IMR-90 (cell line): Measurements from ENCODE around the gene ASIC2. TPM values are rescaled to one million over a fixed set of nuclear protein-coding genes. Genes with fewer than 3 reads are reported as not detected.

Experiments used
- ATAC-seq: fragments of 200-7000 bp; cut with Tn5 transposase; 2 replicates; pipeline ENCODE4 v1.9.1; 2020; ENCODE audit warnings: low read depth, mild to moderate bottlenecking, moderate library complexity
- BruUV-seq: library from RNA; stranded (reverse); fragments of 400-500 nt; replicated peaks from 2 replicates; lab custom pipeline; 2021; lab: Mats Ljungman, UMichigan
- CTCF ChIA-PET: fragments of 300-600 bp; formaldehyde crosslinking; extraction: SDS; loops from one replicate; lab custom pipeline; 2021; ENCODE audit warnings: antibody characterized with exemption; lab: Yijun Ruan, JAX
- POLR2A ChIA-PET: fragments of 300-600 bp; sonication (Branson Sonifier 250); formaldehyde crosslinking; loops from one replicate; lab custom pipeline; 2022; ENCODE audit warnings: antibody characterized with exemption; ENCODE audit not compliant: unreplicated experiment; lab: Charles Lee
- DNase-seq: peaks from one replicate; pipeline ENCODE4 v3.0.0; 2013
- H2AFZ ChIP-seq: replicated peaks from 2 replicates; pipeline ENCODE3; 2013; ENCODE audit warnings: low read length, mild to moderate bottlenecking; ENCODE audit not compliant: poor library complexity
- H2AK5ac ChIP-seq: 2 replicates; pipeline ENCODE4 v1.6.1; 2013; ENCODE audit warnings: low read depth, low read length, inconsistent platforms
- H2AK9ac ChIP-seq: replicated peaks from 2 replicates; pipeline ENCODE3; 2013; ENCODE audit warnings: mild to moderate bottlenecking, low read depth, low read length, moderate library complexity; ENCODE audit not compliant: poor library complexity
- H2BK120ac ChIP-seq: 2 replicates; pipeline ENCODE4 v1.6.1; 2013; ENCODE audit warnings: low read depth, low read length, inconsistent platforms
- H2BK15ac ChIP-seq: 3 replicates; pipeline ENCODE4 v1.6.1; 2013; ENCODE audit warnings: low read depth, low read length, inconsistent platforms
- H2BK20ac ChIP-seq: 2 replicates; pipeline ENCODE4 v1.6.1; 2013; ENCODE audit warnings: low read depth, mild to moderate bottlenecking, inconsistent platforms, low read length, moderate library complexity
- H2BK5ac ChIP-seq: 2 replicates; pipeline ENCODE4 v1.6.1; 2013; ENCODE audit warnings: mild to moderate bottlenecking, low read depth, low read length, inconsistent platforms; ENCODE audit not compliant: poor library complexity, severe bottlenecking
- H3K14ac ChIP-seq: replicated peaks from 2 replicates; pipeline ENCODE4 v1.6.1; 2013; ENCODE audit warnings: low read depth, low read length, inconsistent platforms
- H3K18ac ChIP-seq: 2 replicates; pipeline ENCODE4 v1.6.1; 2013; ENCODE audit warnings: low read depth, low read length, control low read depth
- H3K23ac ChIP-seq: 2 replicates; pipeline ENCODE4 v1.6.1; 2013; ENCODE audit warnings: low read depth, low read length, inconsistent platforms
- H3K27ac ChIP-seq: 2 replicates; pipeline ENCODE4 v1.5.1; 2013; ENCODE audit warnings: mild to moderate bottlenecking, control low read depth, low read length; ENCODE audit not compliant: insufficient read depth
- H3K27me3 ChIP-seq: 2 replicates; pipeline ENCODE4 v1.6.1; 2013; ENCODE audit warnings: low read length; ENCODE audit not compliant: control insufficient read depth, insufficient read depth
- H3K36me3 ChIP-seq: 2 replicates; pipeline ENCODE4 v1.6.1; 2013; ENCODE audit warnings: low read length, mixed read lengths; ENCODE audit not compliant: control insufficient read depth, insufficient read depth
- H3K4ac ChIP-seq: 2 replicates; pipeline ENCODE4 v1.6.1; 2013; ENCODE audit warnings: low read depth, low read length, inconsistent platforms
- H3K4me1 ChIP-seq: 2 replicates; pipeline ENCODE4 v1.6.1; 2013; ENCODE audit warnings: low read length, mixed read lengths; ENCODE audit not compliant: control insufficient read depth, insufficient read depth
- H3K4me2 ChIP-seq: 2 replicates; pipeline ENCODE4 v1.6.1; 2013; ENCODE audit warnings: low read depth, mild to moderate bottlenecking, control low read depth, low read length, moderate library complexity
- H3K4me3 ChIP-seq: 2 replicates; pipeline ENCODE4 v1.5.1; 2013; ENCODE audit warnings: low read depth, mild to moderate bottlenecking, control low read depth, low read length, moderate library complexity; ENCODE audit not compliant: insufficient read depth
- H3K56ac ChIP-seq: 2 replicates; pipeline ENCODE4 v1.6.1; 2013; ENCODE audit warnings: low read length, inconsistent platforms; ENCODE audit not compliant: insufficient read depth; ENCODE audit errors: extremely low read depth
- H3K79me1 ChIP-seq, 2 experiments: 2 replicates each; pipeline ENCODE4 v1.6.1; 2013; ENCODE audit warnings: low read length in 2 of 2, inconsistent platforms in 1 of 2, low read depth in 1 of 2
- H3K9ac ChIP-seq: 2 replicates; pipeline ENCODE4 v1.6.1; 2013; ENCODE audit warnings: low read depth, low read length, control low read depth
- H3K9me1 ChIP-seq: 2 replicates; pipeline ENCODE4 v1.6.1; 2013; ENCODE audit warnings: low read length, inconsistent platforms; ENCODE audit not compliant: insufficient read depth
- H3K9me3 ChIP-seq: 2 replicates; pipeline ENCODE4 v1.6.1; 2013; ENCODE audit warnings: low read length; ENCODE audit not compliant: control insufficient read depth, insufficient read depth
- H4K20me1 ChIP-seq: 2 replicates; pipeline ENCODE4 v1.6.1; 2013; ENCODE audit warnings: low read length, inconsistent platforms; ENCODE audit not compliant: insufficient read depth
- H4K5ac ChIP-seq: 2 replicates; pipeline ENCODE4 v1.6.1; 2013; ENCODE audit warnings: mild to moderate bottlenecking, low read depth, low read length, control low read depth
- H4K8ac ChIP-seq, 2 experiments: 2 replicates each; pipeline ENCODE4 v1.6.1; 2013; ENCODE audit warnings: low read depth in 2 of 2, low read length in 2 of 2, control low read depth in 1 of 2, inconsistent platforms in 1 of 2
- H4K91ac ChIP-seq: 2 replicates; pipeline ENCODE4 v1.6.1; 2013; ENCODE audit warnings: low read depth, low read length, inconsistent platforms; ENCODE audit not compliant: insufficient read depth
- BHLHE40 ChIP-seq: fragments of 150-350 bp; IDR thresholded peaks from 2 replicates; pipeline ENCODE4 v1.6.1; 2016; ENCODE audit warnings: mild to moderate bottlenecking, low read depth, low read length
- CEBPB ChIP-seq: IDR thresholded peaks from 2 replicates; pipeline ENCODE4 v1.6.1; 2012; ENCODE audit warnings: low read depth, low read length, improper control_type of control experiment
- CHD1 ChIP-seq: IDR thresholded peaks from 2 replicates; pipeline ENCODE4 v1.6.1; 2012; ENCODE audit warnings: low read depth, low read length, improper control_type of control experiment
- MXI1 ChIP-seq: IDR thresholded peaks from 2 replicates; pipeline ENCODE4 v1.6.1; 2012; ENCODE audit warnings: low read depth, mild to moderate bottlenecking, low read length, moderate library complexity, borderline replicate concordance
- RCOR1 ChIP-seq: IDR thresholded peaks from 2 replicates; pipeline ENCODE4 v1.6.1; 2012; ENCODE audit warnings: mild to moderate bottlenecking, low read length, improper control_type of control experiment; ENCODE audit not compliant: insufficient replicate concordance
- RFX5 ChIP-seq: IDR thresholded peaks from 2 replicates; pipeline ENCODE4 v1.8.0; 2012; ENCODE audit warnings: low read depth, mild to moderate bottlenecking, low read length, moderate library complexity
- SMC3 ChIP-seq: fragments of 150-350 bp; IDR thresholded peaks from 2 replicates; pipeline ENCODE4 v1.6.1; 2016; ENCODE audit warnings: low read depth, mild to moderate bottlenecking, antibody characterized with exemption, low read length, moderate library complexity
- dilution Hi-C: fragments of 300-500 bp; cut with HindIII; formaldehyde crosslinking; loops from one replicate; pipeline ENCODE4 v1.14.3; 2018; ENCODE audit warnings: low sequenced_read_pairs; ENCODE audit not compliant: unreplicated experiment
- in situ Hi-C: fragments of 300-500 bp; cut with MboI; formaldehyde crosslinking; loops from 3 replicates; pipeline ENCODE4 v1.14.3; 2019; ENCODE audit warnings: low sequenced_read_pairs, inconsistent platforms, mixed read lengths
- intact Hi-C: fragments of 100-400 bp; cut with micrococcal nuclease; formaldehyde crosslinking; loops from 2 replicates; pipeline ENCODE4 v1.10.0; 2022
- polyA plus RNA-seq, 3 experiments: library from polyadenylated mRNA; depleted of rRNA; stranded (reverse); fragments of >200 nt; gene quantifications; 2 replicates each; pipeline ENCODE4 v1.2.3, GENCODE V29; 2012; ENCODE audit warnings: low replicate concordance in 1 of 3
- total RNA-seq: library from RNA; depleted of rRNA; stranded (reverse); fragments of >200 nt; gene quantifications from 2 replicates; pipeline ENCODE4 v1.2.3, GENCODE V29; 2012

The ASIC2 gene
- total and polyA plus RNA-seq, 2 of the 4 experiments (the other 2 are of a cell fraction): under 0.01 to 0.15 TPM

DNA sequence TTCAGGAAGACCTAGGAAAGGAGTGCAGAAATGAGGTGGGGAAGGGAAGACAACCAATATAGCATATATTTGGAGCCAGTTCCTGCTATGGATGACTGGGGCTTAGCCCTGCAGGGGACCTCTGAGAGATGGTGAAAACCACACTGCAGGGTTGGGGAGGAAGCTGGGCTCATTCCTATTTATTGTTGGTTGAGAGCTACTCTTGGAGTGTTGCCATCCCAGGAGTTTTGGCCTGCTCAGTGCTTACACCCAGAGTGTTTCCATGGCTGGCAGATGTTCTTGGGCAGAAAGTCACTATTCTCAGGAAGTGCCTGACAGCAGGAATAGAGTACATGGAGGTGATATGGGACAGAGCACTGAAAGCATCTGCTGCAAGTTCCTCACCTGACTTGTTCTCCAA, 155.7 kb downstream of the ASIC2 start:
- H2AK5ac ChIP-seq: no peak overlapping the region
- H3K4me3 ChIP-seq: no peak overlapping the region
- no peaks in the 10 kb centered on the region for H3K79me1 ChIP-seq
- no peak overlapping the region for H4K91ac ChIP-seq
- DNase-seq: no peak
- H3K14ac ChIP-seq: no peak overlapping the region
- no peak overlapping the region for H4K8ac ChIP-seq
- no peak overlapping the region for H4K5ac ChIP-seq
- no peak overlapping the region for H3K9ac ChIP-seq
- no peak overlapping the region for H3K27ac ChIP-seq
- no peak overlapping the region for H2AK9ac ChIP-seq
- H3K18ac ChIP-seq: no peak overlapping the region
- no peak overlapping the region for H3K4me2 ChIP-seq
- no peaks in the 10 kb centered on the region for H4K20me1 ChIP-seq
- H2BK20ac ChIP-seq: no peak overlapping the region
- H2BK120ac ChIP-seq: no peak overlapping the region
- H3K36me3 ChIP-seq: no peaks in the 10 kb centered on the region
- H2BK5ac ChIP-seq: no peak overlapping the region
- in situ Hi-C loops: no loop called here
- dilution Hi-C loops: no loop called here
- H3K56ac ChIP-seq: no peak overlapping the region
- TF ChIP-seq RCOR1: no peak
- no peak for TF ChIP-seq CHD1
- no peak for TF ChIP-seq CEBPB
- no peak for TF ChIP-seq BHLHE40
- no peak for TF ChIP-seq MXI1
- TF ChIP-seq RFX5: no peak
- TF ChIP-seq SMC3: no peak
- no peak overlapping the region for H3K4ac ChIP-seq
- no peak overlapping the region for H2AFZ ChIP-seq
- no peaks in the 10 kb centered on the region for H3K4me1 ChIP-seq
- H3K9me1 ChIP-seq: no peaks in the 10 kb centered on the region
- H3K23ac ChIP-seq: no peak overlapping the region
- intact Hi-C loops: no loop called here
- no peaks in the 10 kb centered on the region; the same call in 1 of the 2 replicates for H3K27me3 ChIP-seq
- POLR2A ChIA-PET: no interaction called here
- no peaks in the 10 kb centered on the region for H3K9me3 ChIP-seq
- no TSS peak for BruUV-seq
- ATAC-seq: no peak
- no peak overlapping the region for H2BK15ac ChIP-seq
- CTCF ChIA-PET: no interaction called here
